HEK293 (cell line): ENCODE measurements around the gene RNF43.
A peak's percentile ranks its signal among the peaks of the same experiment; 100 is the strongest.

Experiments used
- CTCF ChIA-PET: fragments of 350-600 bp; formaldehyde crosslinking; extraction: SDS; loops from one replicate; lab custom pipeline; 2021; ENCODE audit warnings: antibody characterized with exemption; lab: Yijun Ruan, JAX
- POLR2A ChIA-PET: fragments of 300-600 bp; formaldehyde crosslinking; extraction: SDS; loops from one replicate; lab custom pipeline; 2020; ENCODE audit warnings: antibody characterized with exemption, inconsistent platforms; lab: Yijun Ruan, JAX
- H3K27ac ChIP-seq: fragments of 200-500 bp; sonication (Bioruptor generic); 2 replicates; pipeline ENCODE4 v1.5.1; 2014; ENCODE audit warnings: low read depth, low read length, control low read depth, inconsistent platforms; ENCODE audit errors: extremely low read depth
- H3K36me3 ChIP-seq, 2 experiments: fragments of 200-500 bp in 1 of 2; sonication (Bioruptor generic) in 1 of 2; 1 replicate in 1 of 2; 2 replicates in 1 of 2; pipeline ENCODE4 v1.5.1; 2014 to 2017; ENCODE audit warnings: inconsistent platforms in 2 of 2, low read length in 2 of 2; ENCODE audit not compliant: control insufficient read depth in 2 of 2, insufficient read depth in 1 of 2
- H3K4me1 ChIP-seq: fragments of 200-500 bp; sonication (Bioruptor generic); 2 replicates; pipeline ENCODE4 v1.5.1; 2014; ENCODE audit warnings: mild to moderate bottlenecking, low read length, inconsistent platforms; ENCODE audit not compliant: control insufficient read depth, insufficient read depth
- H3K4me3 ChIP-seq: 2 replicates; pipeline ENCODE4 v1.5.1; 2011; ENCODE audit warnings: low read depth, mild to moderate bottlenecking, control low read depth, low read length, moderate library complexity
- H3K9me3 ChIP-seq: fragments of 200-500 bp; sonication (Bioruptor generic); 2 replicates; pipeline ENCODE4 v1.5.1; 2014; ENCODE audit warnings: low read depth, low read length, inconsistent platforms; ENCODE audit not compliant: control insufficient read depth, insufficient read depth
- HOXA7 ChIP-seq: sonication (generic); formaldehyde crosslinking; IDR thresholded peaks from 2 replicates; pipeline ENCODE4 v1.8.1; 2022; ENCODE audit warnings: missing genetic modification reagents, borderline replicate concordance
- HOXC10 ChIP-seq: sonication (generic); formaldehyde crosslinking; IDR thresholded peaks from 2 replicates; pipeline ENCODE4 v1.8.1; 2023; ENCODE audit warnings: mild to moderate bottlenecking, missing genetic modification reagents
- IKZF3 ChIP-seq: fragments of 450-650 bp; IDR thresholded peaks from 2 replicates; pipeline ENCODE4 v1.5.0; 2018; ENCODE audit warnings: missing biosample characterization, mild to moderate bottlenecking, missing genetic modification characterization, moderate library complexity
- OVOL3 ChIP-seq: fragments of 450-650 bp; formaldehyde crosslinking; IDR thresholded peaks from 2 replicates; pipeline ENCODE4 v1.5.1; 2016; ENCODE audit warnings: missing biosample characterization, missing genetic modification characterization
- PBX3 ChIP-seq: sonication (generic); formaldehyde crosslinking; IDR thresholded peaks from 2 replicates; pipeline ENCODE4 v1.8.1; 2022; ENCODE audit warnings: mild to moderate bottlenecking, moderate library complexity, missing genetic modification reagents
- SP7 ChIP-seq: fragments of 450-650 bp; formaldehyde crosslinking; IDR thresholded peaks from 2 replicates; pipeline ENCODE4 v1.5.1; 2016; ENCODE audit warnings: missing biosample characterization, missing genetic modification characterization
- ZNF341 ChIP-seq: fragments of 450-650 bp; formaldehyde crosslinking; IDR thresholded peaks from 2 replicates; pipeline ENCODE4; 2016; ENCODE audit warnings: low read depth, missing biosample characterization, missing genetic modification characterization
- ZNF404 ChIP-seq: fragments of 450-650 bp; formaldehyde crosslinking; IDR thresholded peaks from 2 replicates; pipeline ENCODE4 v1.5.1; 2017; ENCODE audit warnings: missing biosample characterization, missing genetic modification characterization
- ZNF600 ChIP-seq: fragments of 450-650 bp; formaldehyde crosslinking; IDR thresholded peaks from 2 replicates; pipeline ENCODE4 v1.5.1; 2016; ENCODE audit warnings: missing biosample characterization, missing genetic modification characterization
- ZNF621 ChIP-seq: fragments of 450-650 bp; formaldehyde crosslinking; IDR thresholded peaks from 2 replicates; pipeline ENCODE4 v1.5.1; 2017; ENCODE audit warnings: missing biosample characterization, missing genetic modification characterization
- ZNF660 ChIP-seq: fragments of 450-650 bp; IDR thresholded peaks from 2 replicates; pipeline ENCODE4 v1.5.1; 2018; ENCODE audit warnings: missing biosample characterization, mild to moderate bottlenecking, missing genetic modification characterization
- ZNF664 ChIP-seq: fragments of 450-650 bp; formaldehyde crosslinking; IDR thresholded peaks from 2 replicates; pipeline ENCODE4 v1.5.1; 2016; ENCODE audit warnings: missing biosample characterization, missing genetic modification characterization
- TF ChIP-seq, protein P1 (sequence below): fragments of 450-650 bp; formaldehyde crosslinking; IDR thresholded peaks from 2 replicates; pipeline ENCODE4 v1.5.1; 2016; ENCODE audit warnings: missing biosample characterization, missing genetic modification characterization
- TF ChIP-seq, protein P2 (sequence below): fragments of 450-650 bp; formaldehyde crosslinking; IDR thresholded peaks from 2 replicates; pipeline ENCODE4 v1.5.1; 2016; ENCODE audit warnings: missing biosample characterization, missing genetic modification characterization
- TF ChIP-seq, protein P3 (sequence below): fragments of 450-650 bp; formaldehyde crosslinking; IDR thresholded peaks from 2 replicates; pipeline ENCODE4 v1.5.1; 2017; ENCODE audit warnings: missing biosample characterization, missing genetic modification characterization
- TF ChIP-seq, protein P4 (sequence below): fragments of 450-650 bp; formaldehyde crosslinking; IDR thresholded peaks from 2 replicates; pipeline ENCODE4 v1.5.1; 2016; ENCODE audit warnings: missing biosample characterization, missing genetic modification characterization
- TF ChIP-seq, protein P5 (sequence below): fragments of 450-650 bp; formaldehyde crosslinking; IDR thresholded peaks from 2 replicates; pipeline ENCODE4 v1.5.1; 2016; ENCODE audit warnings: missing biosample characterization, missing genetic modification characterization

RNF43 gene

GRCh38 chr17:58377093-58377601 lies 40.2 kb downstream of the RNF43 start:
- TF ChIP-seq HOXC10 (no peak), PBX3 (CRISPR knock-in tag) (no peak), ZNF341 (peak; percentile 73), ZNF621 (tag by site-specific recombination) (no peak), SP7 (tag by site-specific recombination) (no peak), ZNF600 (tag by site-specific recombination) (no peak), ZNF664 (tag by site-specific recombination) (peak; percentile 94), ZNF404 (no peak), HOXA7 (CRISPR knock-in tag) (no peak), OVOL3 (tag by site-specific recombination) (no peak), IKZF3 (tag by site-specific recombination) (no peak)
- TF ChIP-seq, protein P1, sequence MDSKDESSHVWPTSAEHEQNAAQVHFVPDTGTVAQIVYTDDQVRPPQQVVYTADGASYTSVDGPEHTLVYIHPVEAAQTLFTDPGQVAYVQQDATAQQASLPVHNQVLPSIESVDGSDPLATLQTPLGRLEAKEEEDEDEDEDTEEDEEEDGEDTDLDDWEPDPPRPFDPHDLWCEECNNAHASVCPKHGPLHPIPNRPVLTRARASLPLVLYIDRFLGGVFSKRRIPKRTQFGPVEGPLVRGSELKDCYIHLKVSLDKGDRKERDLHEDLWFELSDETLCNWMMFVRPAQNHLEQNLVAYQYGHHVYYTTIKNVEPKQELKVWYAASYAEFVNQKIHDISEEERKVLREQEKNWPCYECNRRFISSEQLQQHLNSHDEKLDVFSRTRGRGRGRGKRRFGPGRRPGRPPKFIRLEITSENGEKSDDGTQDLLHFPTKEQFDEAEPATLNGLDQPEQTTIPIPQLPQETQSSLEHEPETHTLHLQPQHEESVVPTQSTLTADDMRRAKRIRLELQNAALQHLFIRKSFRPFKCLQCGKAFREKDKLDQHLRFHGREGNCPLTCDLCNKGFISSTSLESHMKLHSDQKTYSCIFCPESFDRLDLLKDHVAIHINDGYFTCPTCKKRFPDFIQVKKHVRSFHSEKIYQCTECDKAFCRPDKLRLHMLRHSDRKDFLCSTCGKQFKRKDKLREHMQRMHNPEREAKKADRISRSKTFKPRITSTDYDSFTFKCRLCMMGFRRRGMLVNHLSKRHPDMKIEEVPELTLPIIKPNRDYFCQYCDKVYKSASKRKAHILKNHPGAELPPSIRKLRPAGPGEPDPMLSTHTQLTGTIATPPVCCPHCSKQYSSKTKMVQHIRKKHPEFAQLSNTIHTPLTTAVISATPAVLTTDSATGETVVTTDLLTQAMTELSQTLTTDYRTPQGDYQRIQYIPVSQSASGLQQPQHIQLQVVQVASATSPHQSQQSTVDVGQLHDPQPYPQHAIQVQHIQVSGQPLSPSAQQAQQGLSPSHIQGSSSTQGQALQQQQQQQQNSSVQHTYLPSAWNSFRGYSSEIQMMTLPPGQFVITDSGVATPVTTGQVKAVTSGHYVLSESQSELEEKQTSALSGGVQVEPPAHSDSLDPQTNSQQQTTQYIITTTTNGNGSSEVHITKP, result 0 out of 2 replicates have a peak, but pooled peaks have one; percentile 14
- TF ChIP-seq, protein P2, sequence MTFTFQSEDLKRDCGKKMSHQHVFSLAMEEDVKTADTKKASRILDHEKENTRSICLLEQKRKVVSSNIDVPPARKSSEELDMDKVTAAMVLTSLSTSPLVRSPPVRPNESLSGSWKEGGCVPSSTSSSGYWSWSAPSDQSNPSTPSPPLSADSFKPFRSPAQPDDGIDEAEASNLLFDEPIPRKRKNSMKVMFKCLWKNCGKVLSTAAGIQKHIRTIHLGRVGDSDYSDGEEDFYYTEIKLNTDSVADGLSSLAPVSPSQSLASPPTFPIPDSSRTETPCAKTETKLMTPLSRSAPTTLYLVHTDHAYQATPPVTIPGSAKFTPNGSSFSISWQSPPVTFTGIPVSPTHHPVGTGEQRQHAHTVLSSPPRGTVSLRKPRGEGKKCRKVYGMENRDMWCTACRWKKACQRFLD (tag by site-specific recombination), result no peak
- POLR2A ChIA-PET, result interaction anchor here (1.5 kb wide), 1 partner anchor 25 kb away, joined by 6 read pairs; the partner anchor contains the start of gene SUPT4H1
- H3K4me1 ChIP-seq, result peaks cover 4% of the 10 kb centered on the region; the same call in 1 of the 2 replicates
- no peak overlapping the region for H3K4me3 ChIP-seq
- H3K27ac ChIP-seq, result no peak overlapping the region
- no peaks in the 10 kb centered on the region for H3K36me3 ChIP-seq
- CTCF ChIA-PET, result interaction anchor here (0.9 kb wide), 1 partner anchor 40 kb away, joined by 4 read pairs; the partner anchor contains the start of gene RNF43
- H3K9me3 ChIP-seq, result no peaks in the 10 kb centered on the region

DNA sequence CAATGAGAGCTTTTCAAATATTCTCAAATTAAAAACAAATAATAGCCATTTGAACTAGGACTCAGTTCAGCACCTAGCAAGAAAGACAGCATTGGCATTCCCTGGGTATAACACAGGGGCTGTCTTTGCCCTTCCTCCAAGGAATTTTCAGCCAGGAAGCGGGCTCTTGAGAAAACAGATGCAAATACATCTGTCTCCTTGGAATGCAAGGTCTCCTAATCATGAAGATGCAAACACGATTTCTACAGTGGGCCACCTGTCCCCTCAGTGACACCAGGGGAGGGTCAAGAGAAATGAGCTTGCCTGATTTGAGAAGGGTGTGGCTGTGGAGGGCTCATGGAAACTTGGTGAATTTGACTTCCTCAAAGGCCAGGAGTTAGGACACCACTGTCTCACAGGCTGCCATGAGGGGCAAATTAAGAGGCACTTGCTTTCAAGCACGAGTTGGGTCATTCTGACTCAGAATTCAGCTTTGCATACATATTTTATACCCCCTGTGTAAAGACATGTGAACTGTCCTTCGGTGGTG lies 40.8 kb downstream of the RNF43 start:
- ChIA-PET CTCF (interaction anchor here (0.5 to 1.0 kb wide), 3 partner anchors 41 to 168 kb away, joined by 3 to 4 read pairs (median 3); partner anchors contain the start of gene RNF43), POLR2A (interaction anchor here (1.5 kb wide), 1 partner anchor 24 kb away, joined by 6 read pairs; the partner anchor contains the start of gene SUPT4H1)
- Histone ChIP-seq H3K27ac (no peak overlapping the region), H3K4me3 (no peak overlapping the region), H3K9me3 (no peaks in the 10 kb centered on the region), H3K4me1 (peaks cover 4% of the 10 kb centered on the region; the same call in 1 of the 2 replicates), H3K36me3 (no peaks in the 10 kb centered on the region)
- TF ChIP-seq, protein P3, sequence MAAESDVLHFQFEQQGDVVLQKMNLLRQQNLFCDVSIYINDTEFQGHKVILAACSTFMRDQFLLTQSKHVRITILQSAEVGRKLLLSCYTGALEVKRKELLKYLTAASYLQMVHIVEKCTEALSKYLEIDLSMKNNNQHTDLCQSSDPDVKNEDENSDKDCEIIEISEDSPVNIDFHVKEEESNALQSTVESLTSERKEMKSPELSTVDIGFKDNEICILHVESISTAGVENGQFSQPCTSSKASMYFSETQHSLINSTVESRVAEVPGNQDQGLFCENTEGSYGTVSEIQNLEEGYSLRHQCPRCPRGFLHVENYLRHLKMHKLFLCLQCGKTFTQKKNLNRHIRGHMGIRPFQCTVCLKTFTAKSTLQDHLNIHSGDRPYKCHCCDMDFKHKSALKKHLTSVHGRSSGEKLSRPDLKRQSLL (tag by site-specific recombination), result no peak
- TF ChIP-seq ZNF660, result no peak
- TF ChIP-seq, protein P4, sequence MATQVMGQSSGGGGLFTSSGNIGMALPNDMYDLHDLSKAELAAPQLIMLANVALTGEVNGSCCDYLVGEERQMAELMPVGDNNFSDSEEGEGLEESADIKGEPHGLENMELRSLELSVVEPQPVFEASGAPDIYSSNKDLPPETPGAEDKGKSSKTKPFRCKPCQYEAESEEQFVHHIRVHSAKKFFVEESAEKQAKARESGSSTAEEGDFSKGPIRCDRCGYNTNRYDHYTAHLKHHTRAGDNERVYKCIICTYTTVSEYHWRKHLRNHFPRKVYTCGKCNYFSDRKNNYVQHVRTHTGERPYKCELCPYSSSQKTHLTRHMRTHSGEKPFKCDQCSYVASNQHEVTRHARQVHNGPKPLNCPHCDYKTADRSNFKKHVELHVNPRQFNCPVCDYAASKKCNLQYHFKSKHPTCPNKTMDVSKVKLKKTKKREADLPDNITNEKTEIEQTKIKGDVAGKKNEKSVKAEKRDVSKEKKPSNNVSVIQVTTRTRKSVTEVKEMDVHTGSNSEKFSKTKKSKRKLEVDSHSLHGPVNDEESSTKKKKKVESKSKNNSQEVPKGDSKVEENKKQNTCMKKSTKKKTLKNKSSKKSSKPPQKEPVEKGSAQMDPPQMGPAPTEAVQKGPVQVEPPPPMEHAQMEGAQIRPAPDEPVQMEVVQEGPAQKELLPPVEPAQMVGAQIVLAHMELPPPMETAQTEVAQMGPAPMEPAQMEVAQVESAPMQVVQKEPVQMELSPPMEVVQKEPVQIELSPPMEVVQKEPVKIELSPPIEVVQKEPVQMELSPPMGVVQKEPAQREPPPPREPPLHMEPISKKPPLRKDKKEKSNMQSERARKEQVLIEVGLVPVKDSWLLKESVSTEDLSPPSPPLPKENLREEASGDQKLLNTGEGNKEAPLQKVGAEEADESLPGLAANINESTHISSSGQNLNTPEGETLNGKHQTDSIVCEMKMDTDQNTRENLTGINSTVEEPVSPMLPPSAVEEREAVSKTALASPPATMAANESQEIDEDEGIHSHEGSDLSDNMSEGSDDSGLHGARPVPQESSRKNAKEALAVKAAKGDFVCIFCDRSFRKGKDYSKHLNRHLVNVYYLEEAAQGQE (tag by site-specific recombination), result peak; percentile 59
- TF ChIP-seq, protein P5, sequence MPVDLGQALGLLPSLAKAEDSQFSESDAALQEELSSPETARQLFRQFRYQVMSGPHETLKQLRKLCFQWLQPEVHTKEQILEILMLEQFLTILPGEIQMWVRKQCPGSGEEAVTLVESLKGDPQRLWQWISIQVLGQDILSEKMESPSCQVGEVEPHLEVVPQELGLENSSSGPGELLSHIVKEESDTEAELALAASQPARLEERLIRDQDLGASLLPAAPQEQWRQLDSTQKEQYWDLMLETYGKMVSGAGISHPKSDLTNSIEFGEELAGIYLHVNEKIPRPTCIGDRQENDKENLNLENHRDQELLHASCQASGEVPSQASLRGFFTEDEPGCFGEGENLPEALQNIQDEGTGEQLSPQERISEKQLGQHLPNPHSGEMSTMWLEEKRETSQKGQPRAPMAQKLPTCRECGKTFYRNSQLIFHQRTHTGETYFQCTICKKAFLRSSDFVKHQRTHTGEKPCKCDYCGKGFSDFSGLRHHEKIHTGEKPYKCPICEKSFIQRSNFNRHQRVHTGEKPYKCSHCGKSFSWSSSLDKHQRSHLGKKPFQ (tag by site-specific recombination), result no peak
